Activated CD4-positive, alpha-beta memory T cell treated with anti-CD3 and anti-CD28 coated beads for 36 hours (primary cell): Measurements from ENCODE around the gene PPP2CA. TPM values are rescaled to one million over a fixed set of nuclear protein-coding genes. Genes with fewer than 3 reads are reported as not detected.

ENCODE experiments used
- CTCF ChIA-PET: fragments of 350-600 bp; sonication (Branson Sonifier 250); formaldehyde crosslinking; loops from one replicate; lab custom pipeline; 2021; ENCODE audit warnings: antibody characterized with exemption, inconsistent platforms; lab: Charles Lee
- POLR2A ChIA-PET: fragments of 350-600 bp; sonication (Branson Sonifier 250); formaldehyde crosslinking; loops from one replicate; lab custom pipeline; 2021; ENCODE audit warnings: antibody characterized with exemption; lab: Charles Lee
- DNase-seq: peaks from one replicate; pipeline ENCODE4 v3.0.0-alpha.2; 2020
- H3K27ac Mint-ChIP-seq: one replicate; pipeline ENCODE4 v1.8.0; 2021; ENCODE audit warnings: mixed read lengths
- H3K27me3 Mint-ChIP-seq: one replicate; pipeline ENCODE4 v1.8.0; 2021; ENCODE audit warnings: mixed read lengths
- H3K36me3 Mint-ChIP-seq: one replicate; pipeline ENCODE4 v1.8.0; 2021; ENCODE audit warnings: mixed read lengths
- H3K4me1 Mint-ChIP-seq: one replicate; pipeline ENCODE4 v1.8.0; 2021; ENCODE audit warnings: low read depth, mixed read lengths
- H3K4me3 Mint-ChIP-seq: one replicate; pipeline ENCODE4 v1.8.0; 2021; ENCODE audit warnings: mild to moderate bottlenecking, mixed read lengths
- H3K9me3 Mint-ChIP-seq: one replicate; pipeline ENCODE4 v1.8.0; 2021; ENCODE audit warnings: mixed read lengths
- intact Hi-C: fragments of 100-400 bp; cut with micrococcal nuclease; formaldehyde crosslinking; loops from one replicate; pipeline ENCODE4 v1.15.1; 2023
- microRNA-seq: library from miRNA; unstranded; fragments of <30 nt; microRNA quantifications from one replicate; pipeline ENCODE4 v1.2.0, GENCODE V29; 2022; ENCODE audit warnings: borderline number of aligned reads, borderline microRNAs expressed, borderline replicate concordance
- total RNA-seq, 2 experiments: library from RNA; stranded (reverse); gene quantifications; one replicate each; pipeline ENCODE4 v1.2.3, GENCODE V29; 2021

PPP2CA gene
- total RNA-seq, 2 experiments from 2014 or later = 144 to 164 TPM

GRCh38 chr5:134145779-134146581 lies 79.9 kb downstream of the PPP2CA start:
- peak overlapping the region; percentile 57 for H3K27ac Mint-ChIP-seq
- peaks cover 57% of the 10 kb centered on the region for H3K36me3 Mint-ChIP-seq
- POLR2A ChIA-PET = interaction anchor here (1.6 kb wide), 1 partner anchor 31 kb away, joined by 5 read pairs; the partner anchor contains the start of gene SKP1
- no peak overlapping the region for H3K4me3 Mint-ChIP-seq
- CTCF ChIA-PET = interaction anchor here (0.6 to 28.4 kb wide), 15 partner anchors 9 to 481 kb away, joined by 3 to 981 read pairs (median 5); partner anchors contain the start of gene TCF7
- peak; percentile 89 for DNase-seq
- intact Hi-C loops = loop anchor here (1.0 kb wide), 1 partner anchor 107 kb away; no protein-coding TSS in a partner anchor
- no peaks in the 10 kb centered on the region for H3K9me3 Mint-ChIP-seq
- no peaks in the 10 kb centered on the region for H3K27me3 Mint-ChIP-seq
- H3K4me1 Mint-ChIP-seq = peaks cover 24% of the 10 kb centered on the region

- H3K27me3 Mint-ChIP-seq = no peaks in the 10 kb centered on the region
- POLR2A ChIA-PET = no interaction called here
- intact Hi-C loops = loop anchor here (1.0 kb wide), 1 partner anchor 106 kb away; no protein-coding TSS in a partner anchor
- CTCF ChIA-PET = interaction anchor here (0.6 to 28.4 kb wide), 10 partner anchors 10 to 481 kb away, joined by 3 to 981 read pairs (median 7); partner anchors contain the start of gene TCF7
- DNase-seq = no peak
- H3K4me1 Mint-ChIP-seq = peaks cover 20% of the 10 kb centered on the region
- peaks cover 60% of the 10 kb centered on the region for H3K36me3 Mint-ChIP-seq
- peak overlapping the region; percentile 71 for H3K27ac Mint-ChIP-seq
- no peaks in the 10 kb centered on the region for H3K9me3 Mint-ChIP-seq
- no peak overlapping the region for H3K4me3 Mint-ChIP-seq
Observed at GRCh38 chr5:134145041-134145757, 80.7 kb downstream of the PPP2CA start.

Small RNAs within 50 kb of the gene (microRNA-seq; reads per million reads assigned to microRNA genes)
- 1.2 reads per million for gene MIR3661

Other genes starting within 250 kb of the PPP2CA start
- 100 to 1,000 TPM; 407 to 416 TPM for gene VDAC1, start 221.1 kb downstream of the PPP2CA start, total RNA-seq
- gene TCF7, start 111.4 kb downstream of the PPP2CA start, total RNA-seq = 10 to 100 TPM; 59.3 to 65.6 TPM
- 100 to 1,000 TPM; 284 to 286 TPM for gene SKP1, start 49.1 kb downstream of the PPP2CA start, total RNA-seq
- gene CDKL3, start 141.1 kb upstream of the PPP2CA start, total RNA-seq = 1 to 10 TPM; 2.8 to 3.0 TPM
- 100 to 1,000 TPM; 124 TPM for gene UBE2B, start 145.5 kb upstream of the PPP2CA start, total RNA-seq
- 10 to 100 TPM; 32.0 to 33.3 TPM for gene CDKN2AIPNL, start 185.8 kb upstream of the PPP2CA start, total RNA-seq